ENCODE measurements around the gene FAHD1.

FAHD1 gene

DNA sequence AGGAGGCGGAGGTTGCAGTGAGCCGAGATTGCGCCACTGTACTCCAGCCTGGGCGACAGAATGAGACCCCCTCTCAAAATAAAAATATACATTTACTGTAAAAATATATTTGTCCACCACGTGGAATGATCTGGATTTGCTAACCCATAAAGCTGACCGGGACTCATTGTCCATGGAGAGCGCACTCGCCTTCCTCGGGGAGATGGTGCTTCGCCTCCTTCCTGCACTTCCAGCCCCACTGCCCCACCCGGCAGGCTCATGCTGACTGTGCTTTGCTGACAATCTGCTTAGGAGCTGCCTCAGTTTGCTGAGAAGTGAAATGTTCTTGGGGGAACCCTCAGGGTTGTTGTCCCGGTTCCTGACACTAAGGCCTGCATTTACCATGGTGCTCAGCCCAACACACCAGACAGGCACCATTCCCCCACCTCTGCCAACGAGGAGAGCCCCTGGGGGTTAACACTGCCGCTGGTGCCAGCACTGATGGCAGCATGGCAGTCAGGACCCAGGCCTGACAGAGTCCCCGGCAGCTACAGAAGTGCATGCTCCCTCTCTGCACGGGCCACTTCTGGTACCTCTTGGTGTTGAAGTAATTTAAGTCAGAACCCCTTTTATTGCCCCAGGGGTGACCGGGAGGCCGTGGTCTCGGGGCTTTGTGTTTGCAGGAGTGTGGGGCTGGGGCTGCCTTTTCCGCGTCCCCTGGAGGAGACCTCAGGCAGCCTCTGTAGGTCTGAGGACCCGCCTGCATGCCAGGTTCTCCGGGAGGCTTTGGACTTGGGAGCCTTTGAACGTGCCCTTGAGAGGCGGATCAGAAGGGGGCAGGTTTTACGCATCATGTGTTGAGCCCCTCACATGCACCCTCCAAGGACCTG lies 41.8 kb upstream of the FAHD1 start:
- no peaks in the 10 kb centered on the region for H3K27me3 ChIP-seq (ENCODE audit: insufficient read depth, low read length, poor library complexity)
- H4K20me1 ChIP-seq (ENCODE audit: insufficient read depth, low read length): peaks cover 83% of the 10 kb centered on the region
- H3K9ac ChIP-seq (ENCODE audit: low read depth, low read length): no peak overlapping the region
- peaks cover 40% of the 10 kb centered on the region for H3K4me1 ChIP-seq (ENCODE audit: insufficient read depth, low read length)
- H3K36me3 ChIP-seq (ENCODE audit: insufficient read depth, low read length): peaks cover 69% of the 10 kb centered on the region
- H3K79me2 ChIP-seq (ENCODE audit: insufficient read depth, low read length): peaks cover 74% of the 10 kb centered on the region
- DNase-seq (no peak), ATAC-seq (ENCODE audit: insufficient read depth, low read depth) (no peak)
- no peaks in the 10 kb centered on the region for H3K9me3 ChIP-seq (ENCODE audit: insufficient read depth, low read length, severe bottlenecking)
- no peak overlapping the region for H3K4me3 ChIP-seq (ENCODE audit: low read depth in 1 of 2, low read length in 2 of 2)
- no peak overlapping the region for H2AFZ ChIP-seq (ENCODE audit: low read depth, low read length)
- no peak for TF ChIP-seq EZH2 (IDR thresholded peaks at IDR 0.05; ENCODE audit: borderline replicate concordance, low read depth, low read length, severe bottlenecking)
- TF ChIP-seq, protein P1, sequence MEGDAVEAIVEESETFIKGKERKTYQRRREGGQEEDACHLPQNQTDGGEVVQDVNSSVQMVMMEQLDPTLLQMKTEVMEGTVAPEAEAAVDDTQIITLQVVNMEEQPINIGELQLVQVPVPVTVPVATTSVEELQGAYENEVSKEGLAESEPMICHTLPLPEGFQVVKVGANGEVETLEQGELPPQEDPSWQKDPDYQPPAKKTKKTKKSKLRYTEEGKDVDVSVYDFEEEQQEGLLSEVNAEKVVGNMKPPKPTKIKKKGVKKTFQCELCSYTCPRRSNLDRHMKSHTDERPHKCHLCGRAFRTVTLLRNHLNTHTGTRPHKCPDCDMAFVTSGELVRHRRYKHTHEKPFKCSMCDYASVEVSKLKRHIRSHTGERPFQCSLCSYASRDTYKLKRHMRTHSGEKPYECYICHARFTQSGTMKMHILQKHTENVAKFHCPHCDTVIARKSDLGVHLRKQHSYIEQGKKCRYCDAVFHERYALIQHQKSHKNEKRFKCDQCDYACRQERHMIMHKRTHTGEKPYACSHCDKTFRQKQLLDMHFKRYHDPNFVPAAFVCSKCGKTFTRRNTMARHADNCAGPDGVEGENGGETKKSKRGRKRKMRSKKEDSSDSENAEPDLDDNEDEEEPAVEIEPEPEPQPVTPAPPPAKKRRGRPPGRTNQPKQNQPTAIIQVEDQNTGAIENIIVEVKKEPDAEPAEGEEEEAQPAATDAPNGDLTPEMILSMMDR (IDR thresholded peaks at IDR 0.05; ENCODE audit: borderline replicate concordance, extremely low read depth, low read length, poor library complexity, severe bottlenecking): no peak
- H3K27ac ChIP-seq (ENCODE audit: low read length): no peak overlapping the region
- peak overlapping the region; percentile 34; the same call in 1 of the 2 replicates for H3K4me2 ChIP-seq (ENCODE audit: insufficient read depth, low read length)

DNA sequence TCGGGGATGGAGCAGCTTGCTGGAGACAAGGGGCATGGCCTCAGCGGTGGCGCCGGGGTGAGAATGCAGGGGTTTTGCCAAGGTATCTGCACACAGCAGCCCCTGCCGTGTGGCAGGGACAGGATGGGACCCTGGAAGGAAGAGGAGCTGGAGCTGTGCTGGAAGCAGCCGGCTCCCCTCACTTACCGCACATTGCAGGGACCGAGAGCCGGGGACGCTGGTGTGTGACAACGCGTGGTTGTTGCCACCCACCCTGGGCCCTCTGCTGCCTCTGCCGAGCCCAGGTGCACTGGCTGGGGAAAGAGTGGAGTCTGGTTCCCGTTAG lies 41.2 kb upstream of the FAHD1 start:
- DNase-seq (no peak), ATAC-seq (ENCODE audit: insufficient read depth, low read depth) (no peak)
- H3K79me2 ChIP-seq (ENCODE audit: insufficient read depth, low read length): peaks cover 68% of the 10 kb centered on the region
- H3K4me3 ChIP-seq (ENCODE audit: low read depth in 1 of 2, low read length in 2 of 2): no peak overlapping the region
- peaks cover 81% of the 10 kb centered on the region for H4K20me1 ChIP-seq (ENCODE audit: insufficient read depth, low read length)
- peaks cover 36% of the 10 kb centered on the region for H3K4me1 ChIP-seq (ENCODE audit: insufficient read depth, low read length)
- H3K27ac ChIP-seq (ENCODE audit: low read length): no peak overlapping the region
- H3K27me3 ChIP-seq (ENCODE audit: insufficient read depth, low read length, poor library complexity): no peaks in the 10 kb centered on the region
- H3K36me3 ChIP-seq (ENCODE audit: insufficient read depth, low read length): peaks cover 67% of the 10 kb centered on the region
- no peak overlapping the region for H2AFZ ChIP-seq (ENCODE audit: low read depth, low read length)
- no peaks in the 10 kb centered on the region for H3K9me3 ChIP-seq (ENCODE audit: insufficient read depth, low read length, severe bottlenecking)
- TF ChIP-seq EZH2 (IDR thresholded peaks at IDR 0.05; ENCODE audit: borderline replicate concordance, low read depth, low read length, severe bottlenecking): no peak
- TF ChIP-seq, protein P1 (IDR thresholded peaks at IDR 0.05; ENCODE audit: borderline replicate concordance, extremely low read depth, low read length, poor library complexity, severe bottlenecking): no peak
- no peak overlapping the region for H3K4me2 ChIP-seq (ENCODE audit: insufficient read depth, low read length)
- no peak overlapping the region for H3K9ac ChIP-seq (ENCODE audit: low read depth, low read length)

DNA sequence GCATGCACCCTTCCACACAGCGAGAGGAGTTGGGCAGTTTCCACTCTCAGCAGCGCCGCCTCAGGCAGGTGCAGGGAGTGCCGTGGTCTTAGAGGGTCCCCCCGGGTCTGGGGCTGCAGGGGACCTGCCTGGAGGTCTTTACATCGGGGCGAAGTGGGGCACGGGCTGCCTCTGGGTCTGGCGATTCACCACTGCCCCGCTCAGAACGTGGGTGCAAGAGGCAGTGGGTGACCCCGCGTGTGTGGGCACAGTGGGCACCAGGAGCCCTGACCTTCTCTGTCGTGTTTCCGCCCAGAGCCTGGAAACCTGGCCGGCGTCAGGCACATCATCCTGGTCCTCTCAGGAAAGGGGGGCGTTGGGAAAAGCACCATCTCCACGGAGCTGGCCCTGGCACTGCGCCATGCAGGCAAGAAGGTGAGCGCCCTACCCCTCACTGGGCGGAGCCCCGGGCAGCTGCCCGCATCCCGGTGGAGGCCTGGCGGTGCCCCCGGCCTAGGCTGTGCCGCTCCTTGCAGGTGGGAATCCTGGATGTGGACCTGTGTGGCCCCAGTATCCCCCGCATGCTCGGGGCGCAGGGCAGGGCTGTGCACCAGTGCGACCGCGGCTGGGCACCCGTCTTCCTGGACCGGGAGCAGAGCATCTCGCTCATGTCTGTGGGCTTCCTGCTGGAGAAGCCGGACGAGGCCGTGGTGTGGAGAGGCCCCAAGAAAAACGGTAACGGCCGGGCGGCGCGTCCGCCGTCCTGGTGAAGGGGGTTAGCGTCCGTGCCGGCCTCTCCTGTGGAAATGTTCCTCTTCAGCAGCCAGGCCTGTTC lies 40.6 kb upstream of the FAHD1 start:
- peaks cover 62% of the 10 kb centered on the region for H3K79me2 ChIP-seq (ENCODE audit: insufficient read depth, low read length)
- H3K36me3 ChIP-seq (ENCODE audit: insufficient read depth, low read length): peaks cover 69% of the 10 kb centered on the region
- no peak overlapping the region for H3K4me3 ChIP-seq (ENCODE audit: low read depth in 1 of 2, low read length in 2 of 2)
- no peak overlapping the region for H3K9ac ChIP-seq (ENCODE audit: low read depth, low read length)
- H2AFZ ChIP-seq (ENCODE audit: low read depth, low read length): no peak overlapping the region
- H3K4me2 ChIP-seq (ENCODE audit: insufficient read depth, low read length): no peak overlapping the region
- DNase-seq: no peak
- H4K20me1 ChIP-seq (ENCODE audit: insufficient read depth, low read length): peaks cover 81% of the 10 kb centered on the region
- H3K4me1 ChIP-seq (ENCODE audit: insufficient read depth, low read length): peaks cover 30% of the 10 kb centered on the region
- ATAC-seq (ENCODE audit: insufficient read depth, low read depth): no peak
- TF ChIP-seq EZH2 (IDR thresholded peaks at IDR 0.05; ENCODE audit: borderline replicate concordance, low read depth, low read length, severe bottlenecking): no peak
- TF ChIP-seq, protein P1 (IDR thresholded peaks at IDR 0.05; ENCODE audit: borderline replicate concordance, extremely low read depth, low read length, poor library complexity, severe bottlenecking): peak; percentile 10
- no peaks in the 10 kb centered on the region for H3K27me3 ChIP-seq (ENCODE audit: insufficient read depth, low read length, poor library complexity)
- H3K27ac ChIP-seq (ENCODE audit: low read length): no peak overlapping the region
- no peaks in the 10 kb centered on the region for H3K9me3 ChIP-seq (ENCODE audit: insufficient read depth, low read length, severe bottlenecking)

Data from DND-41 (cell line).